Head of caudate nucleus (tissue), 42 donors: Measurements from ENCODE around the gene CCDC172.

Experiments
- DNase-seq, 42 donors: peaks; one replicate each; pipeline versions ENCODE4 v3.0.0 to v3.0.0-alpha.2; 2020 to 2021; ENCODE audit warnings: mixed read lengths in 7 of 42
- intact Hi-C: fragments of 100-400 bp; cut with DNase I; formaldehyde crosslinking; loops from one replicate; pipeline ENCODE4 v1.15.0; 2022

The CCDC172 gene

GRCh38 chr10:116324227-116324950 is at the start of gene CCDC172:
Gene CCDC172, plus strand, starts transcription at chr10:116324448. Its CDS starts 564 bp downstream, at chr10:116325012.
- intact Hi-C loops, result no loop called here
- no peak for DNase-seq

GRCh38 chr10:116276981-116277380 is 47.3 kb upstream of the CCDC172 start:
- intact Hi-C loops, result no loop called here

GRCh38 chr10:116278846-116279245 is 45.4 kb upstream of the CCDC172 start:
- intact Hi-C loops, result no loop called here
- DNase-seq, result no peak

More at GRCh38 chr10:116276981-116277380, 47.3 kb upstream of the CCDC172 start:
- DNase-seq, result no peak

GRCh38 chr10:116281775-116282174 is 42.5 kb upstream of the CCDC172 start:
- intact Hi-C loops, result no loop called here
- DNase-seq, result no peak

- intact Hi-C loops, result loop anchor here (5.0 kb wide), 1 partner anchor 579 kb away; no protein-coding TSS in a partner anchor
- no peak for DNase-seq
These were observed 37.5 kb upstream of the CCDC172 start for GRCh38 chr10:116286626-116287200.

- intact Hi-C loops, result loop anchor here (5.0 kb wide), 1 partner anchor 581 kb away; no protein-coding TSS in a partner anchor
- peak in 33 of 42 donors; percentile 11 to 81 (median 59) for DNase-seq
These were observed 36.2 kb upstream of the CCDC172 start for GRCh38 chr10:116287906-116288501.

- intact Hi-C loops, result loop anchor here (5.0 to 10.0 kb wide), 2 partner anchors 495 to 582 kb away; no protein-coding TSS in a partner anchor
- no peak for DNase-seq
These were observed 34.6 kb upstream of the CCDC172 start for GRCh38 chr10:116289652-116290051.

- intact Hi-C loops, result loop anchor here (10.0 kb wide), 1 partner anchor 498 kb away; no protein-coding TSS in a partner anchor
- DNase-seq, result no peak
These were observed 31.8 kb upstream of the CCDC172 start for GRCh38 chr10:116292493-116292892.

- intact Hi-C loops, result loop anchor here (10.0 kb wide), 1 partner anchor 502 kb away; no protein-coding TSS in a partner anchor
- DNase-seq, result no peak
These were observed 27.9 kb upstream of the CCDC172 start for GRCh38 chr10:116296291-116296721.

- DNase-seq, result peak in 8 of 42 donors; percentile 8 to 65 (median 28)
- intact Hi-C loops, result loop anchor here (10.0 kb wide), 1 partner anchor 504 kb away; no protein-coding TSS in a partner anchor
These were observed 25.7 kb upstream of the CCDC172 start for GRCh38 chr10:116298586-116298985.

- intact Hi-C loops, result no loop called here
- DNase-seq, result no peak
These were observed 23.7 kb upstream of the CCDC172 start for GRCh38 chr10:116300542-116300941.

GRCh38 chr10:116304923-116305322 is 19.3 kb upstream of the CCDC172 start:
- no peak for DNase-seq
- intact Hi-C loops, result no loop called here

GRCh38 chr10:116306847-116307246 is 17.4 kb upstream of the CCDC172 start:
- no peak for DNase-seq
- intact Hi-C loops, result no loop called here

- intact Hi-C loops, result no loop called here
- DNase-seq, result no peak
These were observed 16.8 kb upstream of the CCDC172 start for GRCh38 chr10:116307455-116307854.

- no peak for DNase-seq
These were observed 13.2 kb upstream of the CCDC172 start for GRCh38 chr10:116311016-116311415.

GRCh38 chr10:116311706-116312490 is 12.3 kb upstream of the CCDC172 start:
- intact Hi-C loops, result no loop called here
- DNase-seq, result no peak

More at GRCh38 chr10:116311016-116311415, 13.2 kb upstream of the CCDC172 start:
- intact Hi-C loops, result no loop called here

GRCh38 chr10:116312548-116312947 is 11.7 kb upstream of the CCDC172 start:
- DNase-seq, result no peak
- intact Hi-C loops, result no loop called here

- intact Hi-C loops, result no loop called here
- DNase-seq, result no peak
These were observed 7.7 kb upstream of the CCDC172 start for GRCh38 chr10:116316503-116316902.
